HepG2 (cell line): Measurements from ENCODE around the gene MARF1. TPM values are rescaled to one million over a fixed set of nuclear protein-coding genes. Genes with fewer than 3 reads are reported as not detected.

Experiments
- ELF4 ChIP-seq: sonication (generic); formaldehyde crosslinking; IDR thresholded peaks from 2 replicates; pipeline ENCODE4 v1.5.0; 2020; ENCODE audit warnings: missing genetic modification reagents, mild to moderate bottlenecking, moderate library complexity, borderline replicate concordance
- FOXP1 ChIP-seq, 2 experiments: fragments of 450-650 bp in 1 of 2; IDR thresholded peaks; 2 replicates each; pipeline ENCODE4 v1.6.1; 2017 to 2018; ENCODE audit warnings: antibody characterized with exemption in 1 of 2
- HNF4G ChIP-seq, 2 experiments: sonication (generic) in 1 of 2; formaldehyde crosslinking in 1 of 2; IDR thresholded peaks; 2 replicates each; pipeline versions ENCODE4 v1.4.0 to v1.6.1; 2011 to 2020; ENCODE audit warnings: borderline replicate concordance in 2 of 2, low read depth in 2 of 2, mild to moderate bottlenecking in 2 of 2, low read length in 1 of 2, missing genetic modification reagents in 1 of 2, moderate library complexity in 1 of 2
- HNRNPUL1 ChIP-seq: fragments of 200-400 bp; formaldehyde crosslinking; IDR thresholded peaks from 2 replicates; pipeline ENCODE4 v1.6.1; 2017; ENCODE audit warnings: low read depth, mild to moderate bottlenecking, low read length, moderate library complexity
- PRPF4 ChIP-seq: fragments of 200-400 bp; formaldehyde crosslinking; IDR thresholded peaks from 2 replicates; pipeline ENCODE4 v1.6.1; 2016; ENCODE audit warnings: low read length, low read depth; ENCODE audit not compliant: poor library complexity, severe bottlenecking
- SATB2 ChIP-seq: sonication (generic); formaldehyde crosslinking; IDR thresholded peaks from 2 replicates; pipeline ENCODE4 v1.5.0; 2020; ENCODE audit warnings: missing genetic modification reagents
- ZBTB20 ChIP-seq: sonication (generic); formaldehyde crosslinking; IDR thresholded peaks from 2 replicates; pipeline ENCODE4 v1.8.1; 2023; ENCODE audit warnings: missing genetic modification reagents, low read depth, mild to moderate bottlenecking, borderline replicate concordance
- ZNF878 ChIP-seq: sonication (generic); formaldehyde crosslinking; IDR thresholded peaks from 2 replicates; pipeline ENCODE4 v1.8.1; 2023; ENCODE audit warnings: mild to moderate bottlenecking, missing genetic modification reagents, moderate library complexity
- polyA plus RNA-seq, 8 experiments: library from polyadenylated mRNA; depleted of rRNA in 3 of 8; stranded (reverse) in 7 of 8; unstranded in 1 of 8; fragments of >200 nt; fragmentation: Illumina TruSeq in 4 of 8; extraction: Trizol in 4 of 8; gene quantifications; 2 replicates each; pipeline versions ENCODE4 v1.2.1 to v1.2.3, GENCODE V29; 2011 to 2016; ENCODE audit warnings: low read depth in 4 of 8, missing spikeins in 1 of 8, mixed read lengths in 1 of 8; ENCODE audit not compliant: insufficient read depth in 1 of 8
- total RNA-seq, 5 experiments: library from RNA; depleted of rRNA; stranded (reverse); fragments of >200 nt; fragmentation: Illumina TruSeq; extraction: Trizol; gene quantifications; 2 replicates each; pipeline ENCODE4 v1.2.3, GENCODE V29; 2016; ENCODE audit warnings: low read depth in 1 of 5
- TF ChIP-seq, protein P1 (sequence below): sonication (generic); formaldehyde crosslinking; IDR thresholded peaks from 2 replicates; pipeline ENCODE4 v1.8.0; 2022; ENCODE audit warnings: missing genetic modification reagents, low read depth, mild to moderate bottlenecking, borderline replicate concordance
- TF ChIP-seq, protein P2 (sequence below): IDR thresholded peaks from 2 replicates; pipeline ENCODE4 v1.6.1; 2016; ENCODE audit warnings: missing biosample characterization, missing genetic modification reagents, low read depth
- TF ChIP-seq, protein P3 (sequence below): sonication (generic); formaldehyde crosslinking; IDR thresholded peaks from 2 replicates; pipeline ENCODE4 v1.5.0; 2020; ENCODE audit warnings: mild to moderate bottlenecking, missing genetic modification reagents, borderline replicate concordance
- TF ChIP-seq, protein P4 (sequence below): sonication (generic); formaldehyde crosslinking; IDR thresholded peaks from 2 replicates; pipeline ENCODE4 v1.4.0; 2020; ENCODE audit warnings: missing genetic modification reagents, borderline replicate concordance

Gene MARF1
- total and polyA plus RNA-seq, 2 of the 13 experiments (the other 11 are each of a cell fraction or from before 2014, with no cell fraction given), result 8.7 to 20.7 TPM

DNA sequence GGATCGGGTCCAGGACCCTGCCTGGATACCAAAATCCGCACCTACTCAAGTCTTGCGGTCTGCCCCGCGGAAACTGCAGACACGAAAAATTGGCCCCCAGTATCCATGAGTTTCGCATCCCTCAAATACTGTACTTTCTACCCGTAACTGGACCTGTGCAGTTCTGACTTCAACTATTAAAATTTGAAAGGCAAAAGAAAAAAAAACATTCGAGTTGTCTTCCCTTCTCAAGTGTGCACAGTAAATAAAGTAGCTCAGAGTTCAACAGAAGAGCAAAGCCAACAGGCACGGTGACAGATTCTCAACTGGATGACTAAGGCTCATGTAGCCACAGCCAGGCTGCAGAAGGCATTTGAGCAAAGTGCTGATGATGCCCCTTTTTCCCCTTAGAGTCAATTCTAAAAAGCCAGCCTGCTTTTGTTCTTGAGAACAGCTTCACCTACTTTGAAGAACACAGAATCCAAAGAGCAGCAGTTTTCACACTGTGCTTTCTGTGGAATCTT lies 32.5 kb downstream of the MARF1 start (continued):
- TF ChIP-seq, protein P1, sequence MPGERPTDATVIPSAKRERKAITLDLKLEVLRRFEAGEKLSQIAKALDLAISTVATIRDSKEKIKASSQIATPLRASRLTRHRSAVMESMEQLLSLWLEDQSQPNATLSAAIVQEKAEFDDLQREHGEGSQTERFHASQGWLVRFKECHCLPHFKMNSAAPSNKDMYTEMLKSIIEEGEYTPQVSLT (CRISPR knock-in tag), result no peak
- TF ChIP-seq HNF4G (IDR thresholded peaks at IDR 0.05; ENCODE audit: borderline replicate concordance, low read depth, low read length) (peak; percentile 70; the same call in 1 of the 2 replicates), HNF4G (CRISPR knock-in tag; IDR thresholded peaks at IDR 0.05; ENCODE audit: borderline replicate concordance, low read depth) (no peak; the same call in 1 of the 2 replicates), ELF4 (CRISPR knock-in tag) (no peak), ZBTB20 (CRISPR knock-in tag) (peak; percentile 91; the same call in 1 of the 2 replicates), PRPF4 (no peak), HNRNPUL1 (no peak), ZNF878 (CRISPR knock-in tag) (0 out of 2 replicates have a peak, but pooled peaks have one; percentile 58), FOXP1 (IDR thresholded peaks at IDR 0.05) (no peak), FOXP1 (CRISPR knock-in tag; IDR thresholded peaks at IDR 0.05) (peak; percentile 91), SATB2 (no peak)
- TF ChIP-seq, protein P2, sequence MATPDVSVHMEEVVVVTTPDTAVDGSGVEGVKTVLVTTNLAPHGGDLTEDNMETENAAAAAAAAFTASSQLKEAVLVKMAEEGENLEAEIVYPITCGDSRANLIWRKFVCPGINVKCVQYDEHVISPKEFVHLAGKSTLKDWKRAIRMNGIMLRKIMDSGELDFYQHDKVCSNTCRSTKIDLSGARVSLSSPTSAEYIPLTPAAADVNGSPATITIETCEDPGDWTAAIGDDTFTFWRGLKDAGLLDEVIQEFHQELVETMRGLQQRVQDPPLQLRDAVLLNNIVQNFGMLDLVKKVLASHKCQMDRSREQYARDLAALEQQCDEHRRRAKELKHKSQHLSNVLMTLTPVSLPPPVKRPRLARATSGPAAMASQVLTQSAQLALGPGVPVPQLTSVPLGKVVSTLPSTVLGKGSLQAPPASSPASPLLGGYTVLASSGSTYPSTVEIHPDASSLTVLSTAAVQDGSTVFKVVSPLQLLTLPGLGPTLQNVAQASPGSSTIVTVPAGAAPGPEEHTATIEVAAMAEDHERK (CRISPR knock-in tag), result no peak
- TF ChIP-seq, protein P3, sequence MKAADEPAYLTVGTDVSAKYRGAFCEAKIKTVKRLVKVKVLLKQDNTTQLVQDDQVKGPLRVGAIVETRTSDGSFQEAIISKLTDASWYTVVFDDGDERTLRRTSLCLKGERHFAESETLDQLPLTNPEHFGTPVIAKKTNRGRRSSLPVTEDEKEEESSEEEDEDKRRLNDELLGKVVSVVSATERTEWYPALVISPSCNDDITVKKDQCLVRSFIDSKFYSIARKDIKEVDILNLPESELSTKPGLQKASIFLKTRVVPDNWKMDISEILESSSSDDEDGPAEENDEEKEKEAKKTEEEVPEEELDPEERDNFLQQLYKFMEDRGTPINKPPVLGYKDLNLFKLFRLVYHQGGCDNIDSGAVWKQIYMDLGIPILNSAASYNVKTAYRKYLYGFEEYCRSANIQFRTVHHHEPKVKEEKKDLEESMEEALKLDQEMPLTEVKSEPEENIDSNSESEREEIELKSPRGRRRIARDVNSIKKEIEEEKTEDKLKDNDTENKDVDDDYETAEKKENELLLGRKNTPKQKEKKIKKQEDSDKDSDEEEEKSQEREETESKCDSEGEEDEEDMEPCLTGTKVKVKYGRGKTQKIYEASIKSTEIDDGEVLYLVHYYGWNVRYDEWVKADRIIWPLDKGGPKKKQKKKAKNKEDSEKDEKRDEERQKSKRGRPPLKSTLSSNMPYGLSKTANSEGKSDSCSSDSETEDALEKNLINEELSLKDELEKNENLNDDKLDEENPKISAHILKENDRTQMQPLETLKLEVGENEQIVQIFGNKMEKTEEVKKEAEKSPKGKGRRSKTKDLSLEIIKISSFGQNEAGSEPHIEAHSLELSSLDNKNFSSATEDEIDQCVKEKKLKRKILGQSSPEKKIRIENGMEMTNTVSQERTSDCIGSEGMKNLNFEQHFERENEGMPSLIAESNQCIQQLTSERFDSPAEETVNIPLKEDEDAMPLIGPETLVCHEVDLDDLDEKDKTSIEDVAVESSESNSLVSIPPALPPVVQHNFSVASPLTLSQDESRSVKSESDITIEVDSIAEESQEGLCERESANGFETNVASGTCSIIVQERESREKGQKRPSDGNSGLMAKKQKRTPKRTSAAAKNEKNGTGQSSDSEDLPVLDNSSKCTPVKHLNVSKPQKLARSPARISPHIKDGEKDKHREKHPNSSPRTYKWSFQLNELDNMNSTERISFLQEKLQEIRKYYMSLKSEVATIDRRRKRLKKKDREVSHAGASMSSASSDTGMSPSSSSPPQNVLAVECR (CRISPR knock-in tag), result peak; percentile 37; the same call in 1 of the 2 replicates
- TF ChIP-seq, protein P4, sequence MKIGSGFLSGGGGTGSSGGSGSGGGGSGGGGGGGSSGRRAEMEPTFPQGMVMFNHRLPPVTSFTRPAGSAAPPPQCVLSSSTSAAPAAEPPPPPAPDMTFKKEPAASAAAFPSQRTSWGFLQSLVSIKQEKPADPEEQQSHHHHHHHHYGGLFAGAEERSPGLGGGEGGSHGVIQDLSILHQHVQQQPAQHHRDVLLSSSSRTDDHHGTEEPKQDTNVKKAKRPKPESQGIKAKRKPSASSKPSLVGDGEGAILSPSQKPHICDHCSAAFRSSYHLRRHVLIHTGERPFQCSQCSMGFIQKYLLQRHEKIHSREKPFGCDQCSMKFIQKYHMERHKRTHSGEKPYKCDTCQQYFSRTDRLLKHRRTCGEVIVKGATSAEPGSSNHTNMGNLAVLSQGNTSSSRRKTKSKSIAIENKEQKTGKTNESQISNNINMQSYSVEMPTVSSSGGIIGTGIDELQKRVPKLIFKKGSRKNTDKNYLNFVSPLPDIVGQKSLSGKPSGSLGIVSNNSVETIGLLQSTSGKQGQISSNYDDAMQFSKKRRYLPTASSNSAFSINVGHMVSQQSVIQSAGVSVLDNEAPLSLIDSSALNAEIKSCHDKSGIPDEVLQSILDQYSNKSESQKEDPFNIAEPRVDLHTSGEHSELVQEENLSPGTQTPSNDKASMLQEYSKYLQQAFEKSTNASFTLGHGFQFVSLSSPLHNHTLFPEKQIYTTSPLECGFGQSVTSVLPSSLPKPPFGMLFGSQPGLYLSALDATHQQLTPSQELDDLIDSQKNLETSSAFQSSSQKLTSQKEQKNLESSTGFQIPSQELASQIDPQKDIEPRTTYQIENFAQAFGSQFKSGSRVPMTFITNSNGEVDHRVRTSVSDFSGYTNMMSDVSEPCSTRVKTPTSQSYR (CRISPR knock-in tag), result no peak
